SH-SY5Y (cell line): ENCODE data around the gene CHST11.

Source experiments
- GATA2 ChIP-seq: IDR thresholded peaks from 2 replicates; pipeline ENCODE4 v1.6.1; 2011; ENCODE audit warnings: mild to moderate bottlenecking, low read depth, low read length
- GATA3 ChIP-seq: IDR thresholded peaks from 2 replicates; pipeline ENCODE4 v1.6.1; 2011; ENCODE audit warnings: low read depth, mild to moderate bottlenecking, low read length, moderate library complexity

DNA sequence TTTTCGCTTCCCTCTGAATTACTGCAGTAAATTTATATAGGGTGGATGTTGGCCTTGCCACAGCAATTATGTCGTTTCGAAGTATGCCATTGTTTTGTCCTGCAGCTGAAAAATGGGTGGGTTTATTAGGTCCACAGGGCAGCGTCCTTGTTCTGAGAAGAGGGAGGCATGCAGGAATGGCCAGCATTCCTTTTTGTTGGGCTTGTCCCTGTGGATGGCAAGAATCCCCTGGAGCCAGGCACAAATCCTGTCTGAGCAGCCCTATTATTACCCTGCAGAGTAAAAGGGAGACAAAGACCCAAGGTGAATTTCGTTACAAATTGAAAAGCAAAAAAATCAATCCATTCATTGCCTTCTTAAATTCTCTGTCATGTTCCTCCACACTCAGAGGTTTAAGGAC lies 88.1 kb downstream of the CHST11 start:
- TF ChIP-seq GATA3 (no peak), GATA2 (no peak)
